ENCODE measurements around the gene REEP6.

REEP6 gene

GRCh38 chr19:1450735-1451731 lies 39.9 kb upstream of the REEP6 start:
- TF ChIP-seq POLR2A (IDR thresholded peaks at IDR 0.05; ENCODE audit: low read depth, low read length): no peak
- TF ChIP-seq POLR2AphosphoS5 (IDR thresholded peaks at IDR 0.05; ENCODE audit: low read depth, low read length): no peak
- TF ChIP-seq TAF1 (IDR thresholded peaks at IDR 0.05; ENCODE audit: borderline replicate concordance, low read depth, low read length): no peak
- FAIRE-seq: no peak

GRCh38 chr19:1451916-1452801 lies 38.8 kb upstream of the REEP6 start:
- DNase-seq (ENCODE audit: insufficient read length): no peak
- no peak for FAIRE-seq
- TF ChIP-seq TAF1 (IDR thresholded peaks at IDR 0.05; ENCODE audit: borderline replicate concordance, low read depth, low read length): no peak
- TF ChIP-seq POLR2AphosphoS5 (IDR thresholded peaks at IDR 0.05; ENCODE audit: low read depth, low read length): no peak
- TF ChIP-seq POLR2A (IDR thresholded peaks at IDR 0.05; ENCODE audit: low read depth, low read length): no peak

More at GRCh38 chr19:1450735-1451731, 39.9 kb upstream of the REEP6 start:
- no peak for DNase-seq (ENCODE audit: insufficient read length)

GRCh38 chr19:1452802-1453524 lies 38.0 kb upstream of the REEP6 start:
- DNase-seq (ENCODE audit: insufficient read length) (no peak), FAIRE-seq (no peak)
- TF ChIP-seq POLR2AphosphoS5 (IDR thresholded peaks at IDR 0.05; ENCODE audit: low read depth, low read length) (no peak), POLR2A (IDR thresholded peaks at IDR 0.05; ENCODE audit: low read depth, low read length) (no peak), TAF1 (IDR thresholded peaks at IDR 0.05; ENCODE audit: borderline replicate concordance, low read depth, low read length) (no peak)

- no peak for DNase-seq (ENCODE audit: insufficient read length)
- FAIRE-seq: no peak
- TF ChIP-seq TAF1 (IDR thresholded peaks at IDR 0.05; ENCODE audit: borderline replicate concordance, low read depth, low read length) (no peak), POLR2AphosphoS5 (IDR thresholded peaks at IDR 0.05; ENCODE audit: low read depth, low read length) (no peak), POLR2A (IDR thresholded peaks at IDR 0.05; ENCODE audit: low read depth, low read length) (no peak)
These were observed 37.2 kb upstream of the REEP6 start for GRCh38 chr19:1453525-1454364.

- no peak for TF ChIP-seq POLR2A (IDR thresholded peaks at IDR 0.05; ENCODE audit: low read depth, low read length)
- TF ChIP-seq TAF1 (IDR thresholded peaks at IDR 0.05; ENCODE audit: borderline replicate concordance, low read depth, low read length): no peak
- TF ChIP-seq POLR2AphosphoS5 (IDR thresholded peaks at IDR 0.05; ENCODE audit: low read depth, low read length): no peak
- FAIRE-seq: no peak
- DNase-seq (ENCODE audit: insufficient read length): no peak
These were observed 36.0 kb upstream of the REEP6 start for GRCh38 chr19:1455002-1455335.

GRCh38 chr19:1455336-1456120 lies 35.5 kb upstream of the REEP6 start:
- no peak for TF ChIP-seq POLR2AphosphoS5 (IDR thresholded peaks at IDR 0.05; ENCODE audit: low read depth, low read length)
- no peak for TF ChIP-seq TAF1 (IDR thresholded peaks at IDR 0.05; ENCODE audit: borderline replicate concordance, low read depth, low read length)
- no peak for TF ChIP-seq POLR2A (IDR thresholded peaks at IDR 0.05; ENCODE audit: low read depth, low read length)
- DNase-seq (ENCODE audit: insufficient read length) (peak; percentile 71), FAIRE-seq (peak; percentile 77)

- DNase-seq (ENCODE audit: insufficient read length): no peak
- TF ChIP-seq POLR2AphosphoS5 (IDR thresholded peaks at IDR 0.05; ENCODE audit: low read depth, low read length): no peak
- no peak for TF ChIP-seq POLR2A (IDR thresholded peaks at IDR 0.05; ENCODE audit: low read depth, low read length)
- no peak for TF ChIP-seq TAF1 (IDR thresholded peaks at IDR 0.05; ENCODE audit: borderline replicate concordance, low read depth, low read length)
- FAIRE-seq: no peak
These were observed 34.7 kb upstream of the REEP6 start for GRCh38 chr19:1456121-1456900.

GRCh38 chr19:1457031-1457739 lies 33.8 kb upstream of the REEP6 start:
- no peak for FAIRE-seq
- TF ChIP-seq POLR2A (IDR thresholded peaks at IDR 0.05; ENCODE audit: low read depth, low read length) (no peak), TAF1 (IDR thresholded peaks at IDR 0.05; ENCODE audit: borderline replicate concordance, low read depth, low read length) (no peak), POLR2AphosphoS5 (IDR thresholded peaks at IDR 0.05; ENCODE audit: low read depth, low read length) (no peak)
- no peak for DNase-seq (ENCODE audit: insufficient read length)

Measured in GM12892 (cell line).